Lung (tissue), 12 donors: Measurements from ENCODE around the gene PIGP. TPM values are rescaled to one million over a fixed set of nuclear protein-coding genes. Genes with fewer than 3 reads are reported as not detected.

Experiments used
- ATAC-seq: fragments of 200-7000 bp; cut with Tn5 transposase; one replicate; pipeline ENCODE4 v1.9.1; 2020; ENCODE audit warnings: moderate number of reproducible peaks; ENCODE audit not compliant: insufficient read depth, low FRiP score
- DNase-seq, 3 donors: peaks; one replicate each; pipeline ENCODE4 v3.0.0-alpha.2; 2013 to 2017
- H3K27ac ChIP-seq, 2 donors: one replicate each; pipeline ENCODE4 v1.5.1; 2013; ENCODE audit warnings: mild to moderate bottlenecking in 2 of 2, moderate library complexity in 2 of 2, control low read depth in 1 of 2, inconsistent platforms in 1 of 2, low read depth in 1 of 2, low read length in 1 of 2
- H3K27me3 ChIP-seq, 3 donors: one replicate each; pipeline ENCODE4 v1.5.1; 2013; ENCODE audit warnings: low read length in 2 of 3; ENCODE audit not compliant: control insufficient read depth in 3 of 3, insufficient read depth in 3 of 3
- H3K36me3 ChIP-seq, 4 donors: one replicate each; pipeline ENCODE4 v1.5.1; 2013; ENCODE audit warnings: low read length in 4 of 4, mild to moderate bottlenecking in 1 of 4, moderate library complexity in 1 of 4; ENCODE audit not compliant: control insufficient read depth in 4 of 4, insufficient read depth in 4 of 4
- H3K4me1 ChIP-seq, 5 donors: one replicate each; pipeline ENCODE4 v1.5.1; 2013; ENCODE audit warnings: low read length in 5 of 5, mild to moderate bottlenecking in 2 of 5, moderate library complexity in 1 of 5; ENCODE audit not compliant: control insufficient read depth in 5 of 5, insufficient read depth in 5 of 5
- H3K4me3 ChIP-seq: one replicate; pipeline ENCODE4 v1.5.1; 2013; ENCODE audit warnings: mild to moderate bottlenecking, control low read depth, moderate library complexity
- H3K9ac ChIP-seq, 2 donors: one replicate each; pipeline ENCODE4 v1.5.1; 2013; ENCODE audit warnings: low read length in 2 of 2, control low read depth in 1 of 2; ENCODE audit not compliant: insufficient read depth in 1 of 2
- H3K9me3 ChIP-seq, 4 donors: one replicate each; pipeline ENCODE4 v1.5.1; 2013; ENCODE audit warnings: low read length in 3 of 4, mild to moderate bottlenecking in 1 of 4, moderate library complexity in 1 of 4; ENCODE audit not compliant: control insufficient read depth in 4 of 4, insufficient read depth in 3 of 4
- WGBS, 2 donors: extraction: QIAGEN DNeasy Blood & Tissue Kit; methylation state at CpG; one replicate each; pipeline ENCODE4 v1.1.7; 2013; 5-methylcytosine and 5-hydroxymethylcytosine counted together
- polyA plus RNA-seq, 2 donors: library from polyadenylated mRNA; stranded (reverse); fragments of 200-250 nt; gene quantifications; one replicate each; pipeline ENCODE4 v1.2.1, GENCODE V29; 2013
- total RNA-seq, 2 donors: library from RNA; depleted of rRNA in 1 of 2; stranded (reverse); fragments of >200 nt in 1 of 2; gene quantifications; one replicate each; pipeline ENCODE4 v1.2.1, GENCODE V29; 2014 to 2021
- TF ChIP-seq, protein P1 (sequence below): IDR thresholded peaks from 2 replicates; pipeline ENCODE4 v1.5.1; 2012; ENCODE audit warnings: mild to moderate bottlenecking; ENCODE audit errors: control extremely low read depth, extremely low read depth
- donor health status: control.
- donor health status: control.
- donor health status: Bipolar disorder and iron deficiency.
- donor health status: healthy.
- donor health status: DM: yes; HTN: yes; CAD: no.

The PIGP gene
- total and polyA plus RNA-seq, 4 donors: 18.6 to 30.6 (median 24.1) TPM

DNA sequence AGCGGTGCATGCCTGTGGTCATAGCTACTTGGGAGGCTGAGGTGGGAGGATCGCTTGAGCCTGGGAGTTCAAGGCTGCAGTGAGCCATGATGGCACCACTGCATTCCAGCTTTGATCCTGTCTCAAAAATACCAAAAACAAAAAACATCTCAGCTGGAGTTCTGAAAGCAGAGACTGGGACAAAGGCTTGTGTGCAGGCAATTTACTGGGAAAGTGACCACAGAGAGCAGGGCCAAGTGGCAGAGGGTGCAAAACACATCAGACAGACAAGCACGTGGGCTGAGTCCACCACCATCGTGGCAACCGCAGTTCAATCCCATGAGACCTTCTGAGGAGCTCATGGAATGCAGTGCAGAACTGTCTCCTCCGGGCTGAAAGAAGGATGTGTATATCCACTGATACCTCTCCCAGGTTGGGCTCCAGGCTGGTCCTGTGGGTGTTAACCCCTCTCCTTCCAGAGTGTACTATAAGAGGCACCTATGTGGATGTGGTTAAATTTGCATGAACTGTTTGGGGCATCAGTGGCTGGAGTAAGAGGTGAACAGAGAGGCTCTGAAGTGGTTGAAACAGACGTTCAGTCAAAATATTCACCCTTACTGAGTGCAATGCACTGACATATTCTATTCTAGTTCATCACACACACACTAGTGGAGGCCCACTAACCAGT, 10.8 kb downstream of the PIGP start:
- peak; percentile 34 for ATAC-seq
- Histone ChIP-seq H3K4me1 (peaks cover 0 to 9% (median 5%) of the 10 kb centered on the region in 5 donors), H3K4me3 (no peak overlapping the region), H3K27ac (no peak overlapping the region), H3K36me3 (peaks cover 0 to 6% (median 2%) of the 10 kb centered on the region in 4 donors), H3K9me3 (peaks cover 0 to under 1% (median 0%) of the 10 kb centered on the region in 4 donors), H3K27me3 (no peaks in the 10 kb centered on the region), H3K9ac (no peak overlapping the region)
- TF ChIP-seq, protein P1, sequence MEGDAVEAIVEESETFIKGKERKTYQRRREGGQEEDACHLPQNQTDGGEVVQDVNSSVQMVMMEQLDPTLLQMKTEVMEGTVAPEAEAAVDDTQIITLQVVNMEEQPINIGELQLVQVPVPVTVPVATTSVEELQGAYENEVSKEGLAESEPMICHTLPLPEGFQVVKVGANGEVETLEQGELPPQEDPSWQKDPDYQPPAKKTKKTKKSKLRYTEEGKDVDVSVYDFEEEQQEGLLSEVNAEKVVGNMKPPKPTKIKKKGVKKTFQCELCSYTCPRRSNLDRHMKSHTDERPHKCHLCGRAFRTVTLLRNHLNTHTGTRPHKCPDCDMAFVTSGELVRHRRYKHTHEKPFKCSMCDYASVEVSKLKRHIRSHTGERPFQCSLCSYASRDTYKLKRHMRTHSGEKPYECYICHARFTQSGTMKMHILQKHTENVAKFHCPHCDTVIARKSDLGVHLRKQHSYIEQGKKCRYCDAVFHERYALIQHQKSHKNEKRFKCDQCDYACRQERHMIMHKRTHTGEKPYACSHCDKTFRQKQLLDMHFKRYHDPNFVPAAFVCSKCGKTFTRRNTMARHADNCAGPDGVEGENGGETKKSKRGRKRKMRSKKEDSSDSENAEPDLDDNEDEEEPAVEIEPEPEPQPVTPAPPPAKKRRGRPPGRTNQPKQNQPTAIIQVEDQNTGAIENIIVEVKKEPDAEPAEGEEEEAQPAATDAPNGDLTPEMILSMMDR: no peak
- no peak for DNase-seq
- WGBS, 2 donors: 80 to 83% methylated on average over 7 of the region's 7 CpGs

DNA sequence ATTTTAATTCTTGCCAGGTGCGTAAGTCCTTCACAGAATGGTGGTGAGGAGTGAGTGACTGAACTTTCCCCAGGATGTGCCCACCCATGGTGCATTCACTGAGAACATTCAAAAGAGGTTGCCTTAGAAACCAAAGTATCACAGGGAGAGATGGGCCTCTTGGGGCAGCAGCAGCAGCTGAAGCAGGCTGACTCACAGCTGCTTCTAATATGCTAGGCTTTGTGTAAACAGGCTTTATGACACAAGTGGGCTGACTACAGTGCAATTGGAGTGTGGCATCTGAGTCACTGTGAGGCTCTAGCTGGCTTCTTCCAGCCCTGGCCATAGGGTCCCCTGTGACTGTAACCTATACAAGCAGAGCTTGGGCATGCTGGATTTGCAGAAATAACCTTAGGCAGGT, 12.6 kb downstream of the PIGP start:
- H3K9me3 ChIP-seq: peaks cover 0 to 3% (median 0%) of the 10 kb centered on the region in 4 donors
- peaks cover 0 to 3% (median 2%) of the 10 kb centered on the region in 4 donors for H3K36me3 ChIP-seq
- H3K4me3 ChIP-seq: no peak overlapping the region
- WGBS, 2 donors: 86 to 89% methylated on average over 1 of the region's 1 CpG
- no peak overlapping the region for H3K9ac ChIP-seq
- DNase-seq (peak; percentile 88 to 94 (median 94)), ATAC-seq (peak; percentile 83)
- H3K4me1 ChIP-seq: peaks cover 0 to 9% (median 5%) of the 10 kb centered on the region in 5 donors
- TF ChIP-seq, protein P1: no peak
- no peak overlapping the region for H3K27ac ChIP-seq
- H3K27me3 ChIP-seq: no peaks in the 10 kb centered on the region

DNA sequence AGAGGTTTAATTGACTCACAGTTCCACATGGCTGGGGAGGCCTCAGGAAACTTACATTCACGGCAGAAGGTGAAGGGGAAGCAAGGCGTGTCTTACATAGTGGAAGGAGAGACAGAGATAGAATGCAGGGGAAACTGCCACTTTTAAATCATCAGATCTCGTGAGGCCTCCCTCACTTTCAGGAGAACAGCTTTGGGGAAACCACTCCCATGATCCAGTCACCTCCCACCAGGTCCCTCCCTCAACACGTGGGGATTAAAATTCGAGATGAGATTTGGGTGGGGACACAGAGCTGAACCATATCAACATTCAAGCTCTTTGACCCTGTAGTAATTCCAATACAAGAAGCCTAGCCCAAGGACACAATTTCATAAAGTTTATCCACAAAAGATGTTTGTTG, 13.7 kb downstream of the PIGP start:
- WGBS, 2 donors: 71 to 74% methylated on average over 5 of the region's 5 CpGs
- ATAC-seq: no peak
- TF ChIP-seq, protein P1: no peak

DNA sequence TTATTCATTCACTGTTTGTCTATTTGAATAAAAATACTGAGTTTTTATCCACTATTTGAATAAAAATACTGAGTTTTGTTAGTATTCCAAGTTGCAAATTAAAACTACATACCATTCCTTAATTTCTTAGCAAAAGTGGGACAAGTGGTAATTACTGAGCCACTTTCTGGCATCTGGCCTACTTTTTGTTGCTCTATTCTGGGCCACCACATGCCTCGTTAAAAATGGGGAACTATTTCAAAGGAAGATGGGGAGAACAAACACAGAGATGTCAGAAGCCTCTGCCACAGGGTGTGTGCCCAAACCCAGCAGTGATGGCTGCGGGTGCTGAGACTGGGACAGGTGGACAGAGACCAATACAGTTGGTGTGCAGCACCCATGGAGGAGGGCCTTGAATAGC, 14.6 kb downstream of the PIGP start:
- Histone ChIP-seq H3K4me1 (peaks cover 0 to 9% (median 5%) of the 10 kb centered on the region in 5 donors), H3K27ac (no peak overlapping the region), H3K9me3 (peaks cover 0 to 3% (median 0%) of the 10 kb centered on the region in 4 donors), H3K36me3 (no peaks in the 10 kb centered on the region), H3K4me3 (no peak overlapping the region), H3K9ac (no peak overlapping the region), H3K27me3 (no peaks in the 10 kb centered on the region)
- no peak for DNase-seq
- TF ChIP-seq, protein P1: no peak
- 45 to 51% methylated on average over 2 of the region's 2 CpGs for WGBS, 2 donors
- no peak for ATAC-seq

More for the DNA sequence above, 13.7 kb downstream of the PIGP start:
- H3K27ac ChIP-seq: no peak overlapping the region
- peaks cover 0 to 9% (median 5%) of the 10 kb centered on the region in 5 donors for H3K4me1 ChIP-seq
- H3K27me3 ChIP-seq: no peaks in the 10 kb centered on the region
- no peak for DNase-seq
- no peak overlapping the region for H3K9ac ChIP-seq
- H3K9me3 ChIP-seq: peaks cover 0 to 3% (median 0%) of the 10 kb centered on the region in 4 donors
- no peak overlapping the region for H3K4me3 ChIP-seq
- H3K36me3 ChIP-seq: no peaks in the 10 kb centered on the region
